Upper lobe of left lung (tissue), 6 donors: ENCODE results near the gene TDRD12. TPM values are rescaled to one million over a fixed set of nuclear protein-coding genes. Genes with fewer than 3 reads are reported as not detected.
"Not testable (repeated sequence)": the region's sequence is repeated elsewhere in the genome, so short reads cannot be mapped to it uniquely, and the experiment has no call there.

Source experiments
- ATAC-seq, 2 donors: fragments of 200-7000 bp; cut with Tn5 transposase; one replicate each; pipeline ENCODE4 v1.9.1; 2022; ENCODE audit warnings: mild to moderate bottlenecking in 2 of 2, moderate library complexity in 2 of 2; ENCODE audit not compliant: low FRiP score in 2 of 2
- DNase-seq, 2 donors: peaks; one replicate each; pipeline ENCODE4 v3.0.0-alpha.2; 2019 to 2020
- H3K27ac ChIP-seq, 4 donors: fragments of 200-600 bp; sonication (generic); one replicate each; pipeline ENCODE4 v1.5.1; 2016 to 2019
- H3K27me3 ChIP-seq, 4 donors: fragments of 200-600 bp; sonication (generic); one replicate each; pipeline ENCODE4 v1.5.1; 2017 to 2019
- H3K36me3 ChIP-seq, 4 donors: fragments of 200-600 bp; sonication (generic); one replicate each; pipeline ENCODE4 v1.5.1; 2016 to 2019
- H3K4me1 ChIP-seq, 4 donors: fragments of 200-600 bp; sonication (generic); one replicate each; pipeline ENCODE4 v1.5.1; 2018 to 2019
- H3K4me3 ChIP-seq, 4 donors: fragments of 200-600 bp; sonication (generic); one replicate each; pipeline ENCODE4 v1.5.1; 2017 to 2019; ENCODE audit warnings: mild to moderate bottlenecking in 2 of 4, moderate library complexity in 1 of 4
- H3K9me3 ChIP-seq, 4 donors: fragments of 200-600 bp; sonication (generic); one replicate each; pipeline ENCODE4 v1.5.1; 2018 to 2019
- CTCF ChIP-seq, 6 experiments: fragments of 450-650 bp in 4 of 6; fragments of 200-600 bp in 2 of 6; sonication (generic) in 2 of 6; IDR thresholded peaks; one replicate each; pipeline ENCODE4 v1.5.1; 2016 to 2019; ENCODE audit warnings: antibody characterized with exemption in 6 of 6
- EP300 ChIP-seq, 4 donors: sonication (generic); formaldehyde crosslinking; IDR thresholded peaks; one replicate each; pipeline ENCODE4 v1.5.1; 2017; ENCODE audit warnings: antibody characterized with exemption in 4 of 4, control low read depth in 2 of 4
- POLR2A ChIP-seq, 4 donors: fragments of 450-650 bp; IDR thresholded peaks; one replicate each; pipeline ENCODE4 v1.5.1; 2016 to 2017; ENCODE audit warnings: antibody characterized with exemption in 4 of 4, mild to moderate bottlenecking in 2 of 4
- POLR2AphosphoS5 ChIP-seq, 2 donors: sonication (generic); formaldehyde crosslinking; IDR thresholded peaks; one replicate each; pipeline ENCODE4 v1.5.1; 2017; ENCODE audit warnings: antibody characterized with exemption in 2 of 2
- WGBS, 2 donors: methylation state at CpG; one replicate each; pipeline ENCODE4 v1.1.5; 2017 to 2018; 5-methylcytosine and 5-hydroxymethylcytosine counted together
- total RNA-seq, 6 donors: library from RNA; depleted of rRNA in 4 of 6; stranded (reverse); fragments of >200 nt in 4 of 6; gene quantifications; one replicate each; pipeline versions ENCODE4 v1.1.0 to v1.2.1, GENCODE V29; 2016 to 2021
- donor health status: DM: no; HTN: no; CAD: no; lungs with moderate emphysema.
- donor health status: DM: no; HTN: yes; CAD: no; lungs with severe emphysema.

Gene TDRD12
- total RNA-seq, 6 donors from 2014 or later: 0.15 to 4.0 (median 0.38) TPM; not detected in 2

GRCh38 chr19:32865326-32865725 lies 145.8 kb downstream of the TDRD12 start:
- Histone ChIP-seq H3K27me3 (no peaks in the 10 kb centered on the region), H3K9me3 (no peaks in the 10 kb centered on the region), H3K4me1 (no peaks in the 10 kb centered on the region), H3K27ac (no peak overlapping the region), H3K36me3 (no peaks in the 10 kb centered on the region), H3K4me3 (no peak overlapping the region)
- DNase-seq (no peak), ATAC-seq (no peak)
- 86 to 90% methylated on average over 5 of the region's 6 CpGs for WGBS, 2 donors
- TF ChIP-seq EP300 (IDR thresholded peaks at IDR 0.05) (no peak), POLR2A (IDR thresholded peaks at IDR 0.05) (no peak), POLR2AphosphoS5 (IDR thresholded peaks at IDR 0.05) (no peak), CTCF (IDR thresholded peaks at IDR 0.05) (no peak)

DNA sequence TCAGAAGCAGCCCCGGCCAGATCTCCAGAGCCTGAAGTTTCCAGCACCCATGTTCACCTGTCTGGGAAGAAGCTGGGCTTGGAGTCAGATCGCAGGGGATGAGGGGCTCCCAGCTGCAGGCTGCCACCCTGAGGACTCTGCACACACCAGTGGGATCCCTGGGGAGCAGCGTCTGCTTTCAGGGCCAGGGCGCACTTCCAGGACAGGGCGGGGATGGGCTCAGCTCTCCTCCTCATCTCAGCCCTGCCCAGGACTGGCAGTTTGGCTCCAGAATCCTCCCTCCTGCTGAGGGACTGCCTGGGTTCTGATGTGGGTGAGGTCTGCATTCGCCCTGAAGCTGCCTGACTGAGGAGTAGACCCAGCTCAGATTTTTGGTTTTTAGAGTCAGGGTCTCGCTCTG lies 146.5 kb downstream of the TDRD12 start:
- H3K27ac ChIP-seq: no peak overlapping the region
- TF ChIP-seq CTCF (IDR thresholded peaks at IDR 0.05): no peak
- no peak for TF ChIP-seq POLR2A (IDR thresholded peaks at IDR 0.05)
- TF ChIP-seq EP300 (IDR thresholded peaks at IDR 0.05): no peak
- no peak for TF ChIP-seq POLR2AphosphoS5 (IDR thresholded peaks at IDR 0.05)
- no peaks in the 10 kb centered on the region for H3K4me1 ChIP-seq
- H3K4me3 ChIP-seq: no peak overlapping the region
- DNase-seq (no peak), ATAC-seq (no peak)
- no peaks in the 10 kb centered on the region for H3K36me3 ChIP-seq
- no peaks in the 10 kb centered on the region for H3K9me3 ChIP-seq
- no peaks in the 10 kb centered on the region for H3K27me3 ChIP-seq
- 76% methylated on average over 4 to 7 of the region's 7 CpGs for WGBS, 2 donors

DNA sequence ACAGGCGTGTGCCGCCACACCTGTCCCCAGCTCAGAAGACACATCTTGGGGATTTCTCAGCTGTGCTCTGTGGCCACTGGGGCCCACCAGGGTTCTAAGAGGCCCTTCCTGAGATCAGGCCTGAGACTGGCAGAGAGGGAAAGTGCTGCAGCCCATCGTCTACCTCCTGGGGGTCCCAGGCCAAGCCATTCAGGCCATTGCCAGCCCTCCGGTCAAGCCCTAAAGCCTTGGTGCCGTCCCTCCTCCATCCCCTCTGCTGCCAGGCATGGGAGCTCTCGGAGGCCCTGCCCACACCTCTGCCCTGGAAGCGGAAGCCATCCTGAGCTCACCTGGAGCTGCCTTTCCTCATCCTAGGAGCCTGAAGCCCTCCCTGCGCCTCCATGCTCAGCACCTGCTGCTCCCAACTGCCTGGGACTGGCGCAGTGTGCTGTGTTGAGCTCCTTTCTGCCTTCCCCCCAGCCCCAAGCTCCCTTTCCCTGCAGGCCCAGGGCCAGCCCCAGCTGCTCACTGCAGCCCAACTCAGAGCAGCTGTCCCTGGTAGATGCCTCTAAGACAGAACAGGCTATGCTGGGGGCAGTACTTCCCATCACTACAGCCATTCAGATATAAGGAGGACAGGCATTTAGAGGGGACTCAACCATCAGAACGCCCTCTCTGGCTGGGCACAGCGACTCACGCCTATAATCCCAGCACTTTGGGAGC lies 147.1 kb downstream of the TDRD12 start:
- Histone ChIP-seq H3K36me3 (no peaks in the 10 kb centered on the region), H3K4me1 (no peaks in the 10 kb centered on the region), H3K9me3 (no peaks in the 10 kb centered on the region), H3K27ac (no peak overlapping the region), H3K4me3 (no peak overlapping the region), H3K27me3 (no peaks in the 10 kb centered on the region)
- DNase-seq (peak in 1 of 2 donors; percentile 35), ATAC-seq (no peak)
- 87 to 93% methylated on average over 6 to 12 of the region's 12 CpGs for WGBS, 2 donors
- TF ChIP-seq POLR2AphosphoS5 (IDR thresholded peaks at IDR 0.05) (no peak), EP300 (IDR thresholded peaks at IDR 0.05) (no peak)

GRCh38 chr19:32867436-32867835 lies 147.9 kb downstream of the TDRD12 start:
- 89 to 90% methylated on average over 8 to 9 of the region's 9 CpGs for WGBS, 2 donors
- not testable (repeated sequence) for DNase-seq, H3K4me1 ChIP-seq, ATAC-seq, H3K27me3 ChIP-seq, H3K4me3 ChIP-seq, H3K36me3 ChIP-seq, H3K9me3 ChIP-seq, H3K27ac ChIP-seq

- 83 to 87% methylated on average over 15 to 19 of the region's 19 CpGs for WGBS, 2 donors
- H3K27ac ChIP-seq: no peak overlapping the region
- no peak overlapping the region for H3K4me3 ChIP-seq
- H3K27me3 ChIP-seq: no peaks in the 10 kb centered on the region
- no peaks in the 10 kb centered on the region for H3K9me3 ChIP-seq
- H3K36me3 ChIP-seq: no peaks in the 10 kb centered on the region
- no peak for ATAC-seq
- peak; percentile 13 to 44 for DNase-seq
- no peak for TF ChIP-seq EP300 (IDR thresholded peaks at IDR 0.05)
- no peak for TF ChIP-seq CTCF (IDR thresholded peaks at IDR 0.05)
- TF ChIP-seq POLR2A (IDR thresholded peaks at IDR 0.05): no peak
- H3K4me1 ChIP-seq: no peaks in the 10 kb centered on the region
These were observed 148.8 kb downstream of the TDRD12 start for GRCh38 chr19:32868206-32868950.
